Esophagus mucosa (tissue), 1 donor: ENCODE results near the gene FASTK. TPM values are rescaled to one million over a fixed set of nuclear protein-coding genes. Genes with fewer than 3 reads are reported as not detected.

Experiments
- ATAC-seq: fragments of 200-7000 bp; cut with Tn5 transposase; one replicate; pipeline ENCODE4 v1.9.1; 2020
- total RNA-seq: library from RNA; stranded (reverse); gene quantifications from one replicate; pipeline ENCODE4 v1.2.4, GENCODE V29; 2023
- donor health status: DM: yes; HTN: yes; CAD: no.

The FASTK gene
- total RNA-seq, 1 donor from 2014 or later: 55.5 TPM

- no peak for ATAC-seq
Observed at GRCh38 chr7:151082141-151083070, 1.8 kb upstream of the FASTK start.

GRCh38 chr7:151081170-151082101 is 827 bp upstream of the FASTK start:
- ATAC-seq: peak; percentile 28

- peak; percentile 45 for ATAC-seq
Observed at GRCh38 chr7:151080067-151080521, 515 bp downstream of the FASTK start.

- no peak for ATAC-seq
Observed at GRCh38 chr7:151079199-151079910, 1.3 kb downstream of the FASTK start.

DNA sequence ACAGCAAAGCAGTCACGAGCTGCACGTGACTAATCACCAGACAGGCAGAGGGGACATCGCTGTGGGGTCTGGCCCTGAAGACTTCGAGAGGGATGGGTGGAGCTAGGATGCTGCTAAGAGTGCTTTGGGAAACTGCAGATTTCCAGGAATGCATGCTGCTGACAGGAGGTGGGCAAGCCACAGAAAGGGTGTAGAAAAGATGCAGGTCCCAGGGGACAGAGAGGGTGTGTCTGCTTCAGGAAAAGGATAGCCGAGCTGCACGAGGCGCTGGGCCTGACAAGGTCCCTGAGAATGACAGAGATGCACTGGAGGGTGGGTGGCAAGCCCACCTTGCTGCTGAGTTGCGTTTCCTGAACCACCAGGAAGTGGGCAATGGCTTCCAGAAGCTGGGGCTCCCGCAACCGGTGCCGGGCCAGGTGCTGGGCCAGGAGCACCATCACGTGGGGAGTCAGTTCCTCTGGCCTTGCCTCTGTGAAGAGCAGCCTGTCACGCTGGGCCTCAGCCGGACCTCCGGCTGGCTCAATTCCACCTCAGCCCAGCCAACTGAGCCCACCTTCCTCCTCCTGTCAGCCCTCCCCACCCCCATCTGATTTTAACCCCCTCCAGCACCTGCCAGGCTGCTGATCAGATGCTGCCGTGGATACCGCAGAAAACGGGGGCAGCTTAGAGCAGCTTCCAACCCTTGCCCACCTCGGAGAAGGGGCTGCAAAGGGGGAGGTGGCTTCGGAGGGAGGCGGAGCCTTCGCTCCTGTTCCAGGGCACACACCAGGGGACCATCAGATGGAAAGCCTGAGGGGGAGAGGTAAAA is 2.2 kb downstream of the FASTK start:
- no peak for ATAC-seq

GRCh38 chr7:151077705-151078232 is 2.8 kb downstream of the FASTK start:
- ATAC-seq: no peak

- no peak for ATAC-seq
Observed at GRCh38 chr7:151076863-151077704, 3.5 kb downstream of the FASTK start.

- no peak for ATAC-seq
Observed at GRCh38 chr7:151075978-151076426, 4.6 kb downstream of the FASTK start.

GRCh38 chr7:151075662-151075971 is 5.0 kb downstream of the FASTK start:
- no peak for ATAC-seq

GRCh38 chr7:151074817-151075661 is 5.6 kb downstream of the FASTK start:
- no peak for ATAC-seq

GRCh38 chr7:151073990-151074389 is 6.6 kb downstream of the FASTK start:
- no peak for ATAC-seq

DNA sequence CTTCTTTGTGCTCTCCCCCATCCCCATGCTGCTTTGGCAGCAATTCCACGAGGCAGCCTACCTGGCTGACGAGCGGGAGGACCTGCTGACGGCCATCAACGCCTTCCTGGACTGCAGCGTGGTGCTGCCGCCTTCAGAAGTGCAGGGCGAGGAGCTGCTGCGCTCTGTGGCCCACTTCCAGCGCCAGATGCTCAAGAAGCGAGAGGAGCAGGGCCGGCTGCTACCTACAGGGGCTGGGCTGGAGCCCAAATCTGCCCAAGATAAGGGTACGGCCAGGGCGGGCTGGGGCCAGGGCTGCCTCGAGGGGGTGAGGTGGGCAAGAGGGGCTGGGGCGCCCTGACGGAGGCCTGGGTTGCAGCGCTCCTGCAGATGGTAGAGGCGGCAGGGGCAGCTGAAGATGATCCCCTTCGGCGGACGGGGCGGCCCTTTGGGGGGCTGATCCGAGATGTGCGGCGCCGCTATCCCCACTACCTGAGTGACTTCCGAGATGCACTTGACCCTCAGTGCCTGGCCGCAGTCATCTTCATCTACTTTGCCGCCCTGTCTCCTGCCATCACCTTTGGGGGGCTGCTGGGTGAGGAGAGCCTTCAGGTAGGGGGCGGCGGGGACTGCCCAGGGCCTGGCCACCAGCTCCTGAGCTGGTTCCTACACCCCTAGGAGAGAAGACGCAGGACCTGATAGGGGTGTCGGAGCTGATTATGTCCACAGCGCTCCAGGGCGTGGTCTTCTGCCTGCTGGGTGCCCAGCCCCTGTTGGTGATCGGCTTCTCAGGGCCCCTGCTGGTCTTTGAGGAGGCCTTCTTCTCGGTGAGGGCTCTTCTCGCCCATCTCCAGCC is 9.4 kb downstream of the FASTK start:
- no peak for ATAC-seq

GRCh38 chr7:151070574-151070960 is 10.0 kb downstream of the FASTK start:
- ATAC-seq: no peak

GRCh38 chr7:151069841-151070573 is 10.6 kb downstream of the FASTK start:
- ATAC-seq: peak; percentile 10

DNA sequence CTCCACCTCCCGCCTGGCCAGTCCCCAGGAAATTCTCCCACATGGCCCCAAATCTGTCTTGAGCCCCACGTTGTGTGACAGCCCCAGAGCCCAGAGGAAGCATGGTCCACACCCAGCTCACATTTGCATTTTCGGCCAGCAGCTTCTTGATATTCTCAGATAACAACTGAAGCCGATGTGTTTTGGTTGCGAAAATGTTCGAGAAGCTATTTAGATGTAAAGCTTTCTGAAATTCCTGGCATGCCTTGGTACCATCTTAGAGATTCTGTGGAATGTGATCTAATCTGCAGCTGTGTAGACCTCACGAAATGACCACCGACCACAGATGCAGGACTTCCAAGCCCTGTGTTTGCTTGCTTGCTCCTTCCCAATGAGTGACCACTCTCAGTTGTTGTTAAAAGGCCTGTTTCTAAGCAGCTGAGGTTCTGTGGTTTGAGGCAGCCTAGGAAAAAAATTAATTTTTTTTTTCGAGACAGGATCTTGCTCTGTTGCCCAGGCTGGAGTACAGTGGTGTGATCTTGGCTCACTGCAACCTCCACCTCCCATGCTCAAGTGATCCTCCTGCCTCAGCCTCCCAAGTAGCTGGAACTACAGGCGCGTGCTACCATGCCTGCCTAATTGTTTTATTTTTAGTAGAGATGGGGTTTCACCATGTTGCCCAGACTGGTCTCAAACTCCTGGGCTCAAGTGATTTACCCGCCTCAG is 12.4 kb downstream of the FASTK start:
- no peak for ATAC-seq

- no peak for ATAC-seq
Observed at GRCh38 chr7:151066273-151066974, 14.2 kb downstream of the FASTK start.

DNA sequence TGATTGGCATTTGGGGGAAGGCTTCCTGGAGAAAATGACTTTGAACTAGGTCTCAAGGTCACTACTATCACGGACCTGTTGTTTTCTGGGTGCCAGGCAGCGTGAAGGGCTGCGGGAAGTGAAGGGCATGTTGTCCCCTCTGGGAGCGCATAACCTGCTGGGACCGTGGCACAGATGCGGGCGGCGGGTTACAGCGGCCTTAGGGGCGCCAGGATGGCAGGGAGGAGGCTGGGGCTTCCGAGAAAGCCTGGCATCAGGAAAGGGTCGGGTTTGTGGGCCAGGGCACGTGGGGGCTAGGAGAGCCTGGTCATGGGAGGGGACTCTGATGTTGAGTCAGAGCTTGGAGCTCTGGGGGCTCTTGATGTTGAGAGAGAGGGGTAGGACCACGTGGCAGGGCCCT is 15.1 kb downstream of the FASTK start:
- no peak for ATAC-seq
